ENCODE measurements around the gene ALG8.
A peak's percentile ranks its signal among the peaks of the same experiment; 100 is the strongest.

Gene ALG8

DNA sequence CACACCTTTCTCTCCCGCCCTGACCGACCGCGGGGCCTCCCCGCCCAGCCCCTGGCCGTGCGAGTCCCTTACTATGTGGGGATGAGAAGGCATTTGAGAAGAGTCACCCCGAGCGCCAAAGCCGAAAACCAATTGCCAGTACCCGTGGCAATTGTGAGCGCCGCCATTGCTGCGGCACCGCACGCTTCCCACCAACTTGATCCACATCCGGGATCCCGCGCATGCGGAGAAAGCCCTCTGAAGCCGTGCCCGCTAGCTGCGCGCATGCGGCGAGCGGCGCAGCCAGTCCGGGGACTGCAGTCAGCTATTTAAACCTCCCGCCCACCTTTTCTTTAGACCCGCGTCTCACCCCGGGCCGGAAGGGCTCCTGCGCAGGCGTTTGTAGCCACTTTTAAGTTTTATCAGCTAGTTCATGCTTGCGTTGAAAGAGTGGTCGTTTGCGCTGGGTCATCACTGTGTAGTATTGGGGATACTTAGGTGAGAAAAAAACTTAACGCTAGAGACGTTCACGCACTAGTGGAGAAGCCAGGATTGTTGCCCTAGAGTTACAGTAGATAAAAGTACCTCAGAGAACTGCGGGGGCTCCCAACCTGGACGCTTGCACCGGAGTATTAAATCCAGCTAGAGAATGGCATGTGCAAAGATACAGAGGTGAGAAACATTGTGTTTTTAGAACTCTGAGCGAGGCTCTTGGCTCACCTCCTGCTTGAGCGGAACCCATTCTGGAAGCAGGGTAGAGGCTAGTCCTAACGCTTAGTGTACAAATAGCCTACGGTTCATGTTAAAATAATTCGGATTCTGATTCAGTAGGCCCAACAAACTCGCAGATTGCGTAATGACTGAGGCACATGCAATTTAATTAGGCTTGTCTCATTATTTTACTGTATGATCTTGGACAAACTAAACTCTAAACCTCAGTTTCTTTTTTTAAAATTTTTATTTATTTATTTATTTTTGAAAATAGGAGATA lies at the start of gene ALG8:
ALG8 (minus strand) TSS at position 205 of the 970 bp plus-strand sequence; CDS start at position 167, 38 bp downstream.
- no peaks in the 10 kb centered on the region for H3K9me3 ChIP-seq
- peaks cover 12 to 14% of the 10 kb centered on the region in 2 experiments for H3K4me1 ChIP-seq (ENCODE audit: control insufficient read depth in 1 of 2, insufficient read depth in 1 of 2, low read depth in 1 of 2, low read length in 1 of 2)
- H3K4me3 ChIP-seq (ENCODE audit: low read depth in 1 of 2, low read length in 1 of 2): peak within 1 kb of the TSS; percentile 62 to 76
- TF ChIP-seq, protein P1, sequence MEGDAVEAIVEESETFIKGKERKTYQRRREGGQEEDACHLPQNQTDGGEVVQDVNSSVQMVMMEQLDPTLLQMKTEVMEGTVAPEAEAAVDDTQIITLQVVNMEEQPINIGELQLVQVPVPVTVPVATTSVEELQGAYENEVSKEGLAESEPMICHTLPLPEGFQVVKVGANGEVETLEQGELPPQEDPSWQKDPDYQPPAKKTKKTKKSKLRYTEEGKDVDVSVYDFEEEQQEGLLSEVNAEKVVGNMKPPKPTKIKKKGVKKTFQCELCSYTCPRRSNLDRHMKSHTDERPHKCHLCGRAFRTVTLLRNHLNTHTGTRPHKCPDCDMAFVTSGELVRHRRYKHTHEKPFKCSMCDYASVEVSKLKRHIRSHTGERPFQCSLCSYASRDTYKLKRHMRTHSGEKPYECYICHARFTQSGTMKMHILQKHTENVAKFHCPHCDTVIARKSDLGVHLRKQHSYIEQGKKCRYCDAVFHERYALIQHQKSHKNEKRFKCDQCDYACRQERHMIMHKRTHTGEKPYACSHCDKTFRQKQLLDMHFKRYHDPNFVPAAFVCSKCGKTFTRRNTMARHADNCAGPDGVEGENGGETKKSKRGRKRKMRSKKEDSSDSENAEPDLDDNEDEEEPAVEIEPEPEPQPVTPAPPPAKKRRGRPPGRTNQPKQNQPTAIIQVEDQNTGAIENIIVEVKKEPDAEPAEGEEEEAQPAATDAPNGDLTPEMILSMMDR (IDR thresholded peaks at IDR 0.05): peak; percentile 9
- H3K27me3 ChIP-seq: no peaks in the 10 kb centered on the region
- H3K27ac ChIP-seq: peak within 1 kb of the TSS; percentile 52
- H3K36me3 ChIP-seq: no peaks in the 10 kb centered on the region

DNA sequence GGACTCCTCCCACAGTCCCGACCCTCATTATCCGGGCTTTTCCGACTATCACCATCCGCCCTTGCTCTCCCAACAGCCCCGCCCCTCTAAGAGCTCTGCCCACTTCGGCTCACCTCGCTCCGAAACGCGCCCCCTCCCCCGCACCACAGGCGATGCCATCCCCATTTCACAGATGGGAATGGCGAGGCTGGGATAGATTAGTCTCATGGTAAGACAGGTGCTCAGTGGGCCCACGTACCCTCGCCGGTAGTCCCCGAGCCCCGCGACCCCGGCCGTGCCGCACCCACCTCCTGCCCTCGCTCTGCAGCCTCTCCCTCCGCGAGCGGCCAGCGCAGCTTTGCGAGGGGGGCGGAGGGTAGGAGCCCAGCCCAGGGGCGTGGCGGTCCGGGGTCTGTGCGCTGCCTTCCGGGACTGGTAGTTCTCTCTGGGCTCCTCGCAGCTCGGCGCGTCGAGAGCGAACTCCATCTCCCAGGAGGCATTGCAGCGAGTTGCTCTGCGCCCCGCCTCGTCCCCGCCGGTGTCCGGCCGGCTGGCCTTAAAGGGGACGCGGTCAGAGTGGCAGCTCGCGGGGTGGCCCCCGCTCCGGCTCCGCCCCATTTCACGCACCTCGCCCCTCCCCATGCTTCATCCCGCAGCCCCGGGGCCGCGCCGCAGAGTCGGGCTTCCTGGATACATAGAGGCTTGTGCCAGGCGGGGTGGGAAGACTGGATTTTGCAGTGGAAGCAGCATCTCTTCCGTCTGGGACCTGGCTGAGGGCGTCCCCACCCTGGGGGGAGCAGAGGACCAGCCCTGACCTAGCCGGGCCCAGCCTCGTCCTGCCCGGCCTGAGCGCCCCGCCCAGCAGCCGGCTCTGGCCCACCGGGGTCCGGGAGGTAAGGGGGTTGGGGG lies 49.1 kb upstream of the ALG8 start, which contains the start of the genes KCTD21 and USP35:
KCTD21 (minus strand) TSS at position 341 of the 888 bp plus-strand sequence. CDS start 14,072 bp downstream, outside the sequence.
USP35 (plus strand) TSS at position 634 of the 888 bp plus-strand sequence. CDS start 7,327 bp downstream, outside the sequence.
- TF ChIP-seq, protein P1 (IDR thresholded peaks at IDR 0.05): peak; percentile 35
- Histone ChIP-seq H3K4me1 (ENCODE audit: control insufficient read depth in 1 of 2, insufficient read depth in 1 of 2, low read depth in 1 of 2, low read length in 1 of 2) (peaks cover 29% of the 10 kb centered on the region in 2 experiments), H3K9me3 (no peaks in the 10 kb centered on the region), H3K36me3 (peaks cover 13% of the 10 kb centered on the region), H3K27ac (peak within 1 kb of the TSS; percentile 91), H3K4me3 (ENCODE audit: low read depth in 1 of 2, low read length in 1 of 2) (peak within 1 kb of the TSS; percentile 73 to 99), H3K27me3 (no peaks in the 10 kb centered on the region)

DNA sequence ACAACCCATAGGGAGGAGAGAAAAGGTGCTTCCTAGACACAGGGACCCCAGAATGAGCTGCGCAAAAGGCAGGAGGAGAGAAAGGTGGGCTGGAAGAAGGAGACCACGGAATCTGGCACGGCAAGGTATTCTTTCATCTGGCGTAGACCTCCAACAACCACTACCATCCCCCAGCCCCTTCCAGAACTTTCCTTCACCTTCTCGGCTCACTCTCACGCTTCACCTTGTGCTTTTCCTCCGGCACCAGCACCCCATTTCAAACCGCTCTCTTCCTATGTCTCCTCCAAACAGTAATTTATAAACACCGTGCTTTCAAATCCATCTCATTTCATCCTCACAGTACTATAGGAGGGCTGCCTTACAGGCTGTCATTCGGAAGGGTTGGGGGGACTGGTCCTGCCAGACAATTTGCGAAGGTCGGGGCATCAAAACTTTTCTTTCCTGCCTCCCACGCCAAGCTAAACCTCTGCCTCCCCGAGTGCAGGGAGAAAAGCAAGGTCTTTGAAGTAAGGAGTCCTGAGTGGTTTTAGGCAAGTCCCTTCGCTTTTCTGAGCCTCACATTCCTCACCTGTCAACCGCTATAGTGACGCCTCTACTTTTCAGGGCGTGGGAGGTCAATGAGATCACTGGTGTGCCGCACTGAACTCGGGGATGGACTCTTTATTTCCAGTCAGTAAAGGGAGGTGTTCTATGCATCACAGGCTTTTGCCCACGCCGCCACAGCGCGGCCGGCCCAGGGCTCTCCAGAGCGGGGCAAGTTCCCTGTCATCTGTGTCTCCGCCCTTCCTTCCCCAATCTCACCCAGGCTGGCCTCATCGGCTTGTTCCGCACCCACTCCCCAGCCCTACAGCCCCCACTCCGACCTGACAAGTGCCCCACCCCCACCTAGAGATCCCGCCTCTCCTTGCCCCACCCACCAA lies 48.2 kb upstream of the ALG8 start:
- H3K27ac ChIP-seq: peak overlapping the region; percentile 91
- no peaks in the 10 kb centered on the region for H3K27me3 ChIP-seq
- H3K9me3 ChIP-seq: no peaks in the 10 kb centered on the region
- H3K36me3 ChIP-seq: peaks cover 13% of the 10 kb centered on the region
- peaks cover 29% of the 10 kb centered on the region in 2 experiments for H3K4me1 ChIP-seq (ENCODE audit: control insufficient read depth in 1 of 2, insufficient read depth in 1 of 2, low read depth in 1 of 2, low read length in 1 of 2)
- TF ChIP-seq, protein P1 (IDR thresholded peaks at IDR 0.05): no peak
- peak overlapping the region; percentile 73 to 99 for H3K4me3 ChIP-seq (ENCODE audit: low read depth in 1 of 2, low read length in 1 of 2)

DNA sequence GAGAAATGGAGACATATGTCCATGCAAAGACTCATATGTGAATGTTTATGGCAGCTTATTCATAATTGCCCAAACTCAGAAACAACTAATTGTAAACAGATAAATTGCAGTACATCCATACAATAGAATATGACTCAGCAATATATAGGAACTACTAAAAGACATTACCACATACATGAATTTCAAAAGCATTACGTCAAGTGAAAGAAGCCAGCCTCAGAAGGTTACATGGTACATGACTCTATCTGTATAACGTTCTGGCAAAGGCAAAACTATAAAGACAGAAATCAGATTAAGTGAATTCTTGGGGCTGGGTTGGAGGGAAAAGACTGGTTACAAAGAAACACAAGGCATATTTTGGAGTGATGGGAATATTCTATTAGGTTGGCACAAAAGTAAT lies 41.8 kb upstream of the ALG8 start:
- H3K27me3 ChIP-seq: no peaks in the 10 kb centered on the region
- H3K4me3 ChIP-seq (ENCODE audit: low read depth in 1 of 2, low read length in 1 of 2): no peak overlapping the region
- TF ChIP-seq, protein P1 (IDR thresholded peaks at IDR 0.05): no peak
- H3K9me3 ChIP-seq: no peaks in the 10 kb centered on the region
- peak overlapping the region; percentile 7 for H3K27ac ChIP-seq
- H3K4me1 ChIP-seq (ENCODE audit: control insufficient read depth in 1 of 2, insufficient read depth in 1 of 2, low read depth in 1 of 2, low read length in 1 of 2): peaks cover 8% of the 10 kb centered on the region in 2 experiments
- H3K36me3 ChIP-seq: peaks cover 17% of the 10 kb centered on the region

Data from neutrophil (primary cell).